Measurements from ENCODE around the gene NAT10.

The NAT10 gene

GRCh38 chr11:34139346-34139745, 33.9 kb downstream of the NAT10 start:
- TF ChIP-seq FOXP2 (optimal IDR thresholded peaks at IDR 0.05; ENCODE audit: borderline replicate concordance, extremely low read depth, extremely low read length, insufficient read depth): no peak
- TF ChIP-seq TAF1 (IDR thresholded peaks at IDR 0.05; ENCODE audit: borderline replicate concordance, insufficient read depth, low read length): no peak
- no peak for TF ChIP-seq REST (IDR thresholded peaks at IDR 0.05; ENCODE audit: insufficient read depth in 1 of 2, low read depth in 2 of 2, low read length in 2 of 2)
- TF ChIP-seq POLR2AphosphoS5 (IDR thresholded peaks at IDR 0.05; ENCODE audit: low read depth, low read length): no peak
- TF ChIP-seq SIN3A (IDR thresholded peaks at IDR 0.05; ENCODE audit: borderline replicate concordance, insufficient read depth, low read length): no peak

GRCh38 chr11:34140149-34140548, 34.7 kb downstream of the NAT10 start:
- TF ChIP-seq POLR2AphosphoS5 (IDR thresholded peaks at IDR 0.05; ENCODE audit: low read depth, low read length) (no peak), TAF1 (IDR thresholded peaks at IDR 0.05; ENCODE audit: borderline replicate concordance, insufficient read depth, low read length) (no peak), FOXP2 (optimal IDR thresholded peaks at IDR 0.05; ENCODE audit: borderline replicate concordance, extremely low read depth, extremely low read length, insufficient read depth) (no peak), REST (IDR thresholded peaks at IDR 0.05; ENCODE audit: insufficient read depth in 1 of 2, low read depth in 2 of 2, low read length in 2 of 2) (no peak), SIN3A (IDR thresholded peaks at IDR 0.05; ENCODE audit: borderline replicate concordance, insufficient read depth, low read length) (no peak)

- TF ChIP-seq FOXP2 (optimal IDR thresholded peaks at IDR 0.05; ENCODE audit: borderline replicate concordance, extremely low read depth, extremely low read length, insufficient read depth) (no peak), REST (IDR thresholded peaks at IDR 0.05; ENCODE audit: insufficient read depth in 1 of 2, low read depth in 2 of 2, low read length in 2 of 2) (no peak), SIN3A (IDR thresholded peaks at IDR 0.05; ENCODE audit: borderline replicate concordance, insufficient read depth, low read length) (no peak)
Measured at GRCh38 chr11:34143048-34143447, 37.6 kb downstream of the NAT10 start.

GRCh38 chr11:34145073-34145472, 39.6 kb downstream of the NAT10 start:
- no peak for TF ChIP-seq TAF1 (IDR thresholded peaks at IDR 0.05; ENCODE audit: borderline replicate concordance, insufficient read depth, low read length)
- no peak for TF ChIP-seq FOXP2 (optimal IDR thresholded peaks at IDR 0.05; ENCODE audit: borderline replicate concordance, extremely low read depth, extremely low read length, insufficient read depth)
- TF ChIP-seq REST (IDR thresholded peaks at IDR 0.05; ENCODE audit: insufficient read depth in 1 of 2, low read depth in 2 of 2, low read length in 2 of 2): no peak
- no peak for TF ChIP-seq POLR2AphosphoS5 (IDR thresholded peaks at IDR 0.05; ENCODE audit: low read depth, low read length)
- no peak for TF ChIP-seq SIN3A (IDR thresholded peaks at IDR 0.05; ENCODE audit: borderline replicate concordance, insufficient read depth, low read length)

GRCh38 chr11:34145847-34146381, 40.5 kb downstream of the NAT10 start:
- TF ChIP-seq POLR2AphosphoS5 (IDR thresholded peaks at IDR 0.05; ENCODE audit: low read depth, low read length) (no peak), SIN3A (IDR thresholded peaks at IDR 0.05; ENCODE audit: borderline replicate concordance, insufficient read depth, low read length) (no peak), FOXP2 (optimal IDR thresholded peaks at IDR 0.05; ENCODE audit: borderline replicate concordance, extremely low read depth, extremely low read length, insufficient read depth) (no peak), TAF1 (IDR thresholded peaks at IDR 0.05; ENCODE audit: borderline replicate concordance, insufficient read depth, low read length) (no peak), REST (IDR thresholded peaks at IDR 0.05; ENCODE audit: insufficient read depth in 1 of 2, low read depth in 2 of 2, low read length in 2 of 2) (no peak)
